Activated CD4-positive, alpha-beta memory T cell treated with anti-CD3 and anti-CD28 coated beads for 36 hours (primary cell): ENCODE data around the gene CCDC146. TPM values are rescaled to one million over a fixed set of nuclear protein-coding genes. Genes with fewer than 3 reads are reported as not detected.

Experiments used
- CTCF ChIA-PET: fragments of 350-600 bp; sonication (Branson Sonifier 250); formaldehyde crosslinking; loops from one replicate; lab custom pipeline; 2021; ENCODE audit warnings: antibody characterized with exemption, inconsistent platforms; lab: Charles Lee
- POLR2A ChIA-PET: fragments of 350-600 bp; sonication (Branson Sonifier 250); formaldehyde crosslinking; loops from one replicate; lab custom pipeline; 2021; ENCODE audit warnings: antibody characterized with exemption; lab: Charles Lee
- DNase-seq: peaks from one replicate; pipeline ENCODE4 v3.0.0-alpha.2; 2020
- H3K27ac Mint-ChIP-seq: one replicate; pipeline ENCODE4 v1.8.0; 2021; ENCODE audit warnings: mixed read lengths
- H3K27me3 Mint-ChIP-seq: one replicate; pipeline ENCODE4 v1.8.0; 2021; ENCODE audit warnings: mixed read lengths
- H3K36me3 Mint-ChIP-seq: one replicate; pipeline ENCODE4 v1.8.0; 2021; ENCODE audit warnings: mixed read lengths
- H3K4me1 Mint-ChIP-seq: one replicate; pipeline ENCODE4 v1.8.0; 2021; ENCODE audit warnings: low read depth, mixed read lengths
- H3K4me3 Mint-ChIP-seq: one replicate; pipeline ENCODE4 v1.8.0; 2021; ENCODE audit warnings: mild to moderate bottlenecking, mixed read lengths
- H3K9me3 Mint-ChIP-seq: one replicate; pipeline ENCODE4 v1.8.0; 2021; ENCODE audit warnings: mixed read lengths
- intact Hi-C: fragments of 100-400 bp; cut with micrococcal nuclease; formaldehyde crosslinking; loops from one replicate; pipeline ENCODE4 v1.15.1; 2023
- total RNA-seq, 2 experiments: library from RNA; stranded (reverse); gene quantifications; one replicate each; pipeline ENCODE4 v1.2.3, GENCODE V29; 2021

The CCDC146 gene
- total RNA-seq, 2 experiments from 2014 or later, result 1.0 to 1.8 TPM

DNA sequence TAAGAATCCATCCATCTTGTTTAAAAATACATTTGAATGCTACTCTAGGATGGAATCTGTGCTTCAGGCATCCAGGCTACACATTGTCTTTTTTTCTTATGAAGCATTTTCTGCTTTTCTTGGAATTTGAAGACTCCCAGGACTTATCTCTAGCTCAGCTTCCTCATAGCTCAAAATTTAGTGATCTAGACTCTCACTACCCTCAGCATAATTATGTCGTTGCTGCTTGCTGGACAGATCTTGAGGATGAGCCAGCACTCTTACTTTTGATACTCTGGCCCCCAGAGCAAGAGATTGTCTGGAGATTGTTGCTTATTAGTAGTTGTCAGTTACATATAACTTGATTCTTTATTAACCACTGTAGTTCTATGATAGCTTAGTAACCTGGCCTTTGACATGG is 160.5 kb downstream of the CCDC146 start:
- H3K36me3 Mint-ChIP-seq, result peaks cover 12% of the 10 kb centered on the region
- no peaks in the 10 kb centered on the region for H3K27me3 Mint-ChIP-seq
- POLR2A ChIA-PET, result no interaction called here
- intact Hi-C loops, result no loop called here
- no peak for DNase-seq
- H3K4me1 Mint-ChIP-seq, result no peaks in the 10 kb centered on the region
- H3K27ac Mint-ChIP-seq, result no peak overlapping the region
- no peak overlapping the region for H3K4me3 Mint-ChIP-seq
- H3K9me3 Mint-ChIP-seq, result no peaks in the 10 kb centered on the region
- CTCF ChIA-PET, result no interaction called here

DNA sequence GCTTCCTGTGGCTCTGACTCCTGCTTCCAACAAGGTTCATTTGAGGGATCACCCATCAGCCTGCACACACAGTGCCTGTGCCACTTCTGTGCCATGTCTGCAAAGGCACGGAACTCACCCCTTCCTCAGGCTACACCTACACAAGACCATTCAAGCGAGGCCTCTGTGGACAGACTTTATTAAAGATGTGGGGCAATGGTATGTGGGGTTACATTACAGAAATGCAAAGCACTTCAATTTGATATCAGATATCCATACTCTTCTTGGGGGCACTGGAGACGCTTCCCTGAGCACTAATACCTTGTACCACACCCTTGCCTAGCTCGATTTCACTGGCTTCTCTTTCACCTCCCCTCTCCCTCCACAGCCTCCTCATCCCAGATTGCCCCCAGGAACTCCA is 161.6 kb downstream of the CCDC146 start:
- ChIA-PET CTCF (no interaction called here), POLR2A (no interaction called here)
- H3K27ac Mint-ChIP-seq, result no peak overlapping the region
- H3K4me3 Mint-ChIP-seq, result no peak overlapping the region
- H3K9me3 Mint-ChIP-seq, result no peaks in the 10 kb centered on the region
- intact Hi-C loops, result no loop called here
- no peak for DNase-seq
- H3K36me3 Mint-ChIP-seq, result peaks cover 16% of the 10 kb centered on the region
- H3K4me1 Mint-ChIP-seq, result no peaks in the 10 kb centered on the region
- no peaks in the 10 kb centered on the region for H3K27me3 Mint-ChIP-seq

DNA sequence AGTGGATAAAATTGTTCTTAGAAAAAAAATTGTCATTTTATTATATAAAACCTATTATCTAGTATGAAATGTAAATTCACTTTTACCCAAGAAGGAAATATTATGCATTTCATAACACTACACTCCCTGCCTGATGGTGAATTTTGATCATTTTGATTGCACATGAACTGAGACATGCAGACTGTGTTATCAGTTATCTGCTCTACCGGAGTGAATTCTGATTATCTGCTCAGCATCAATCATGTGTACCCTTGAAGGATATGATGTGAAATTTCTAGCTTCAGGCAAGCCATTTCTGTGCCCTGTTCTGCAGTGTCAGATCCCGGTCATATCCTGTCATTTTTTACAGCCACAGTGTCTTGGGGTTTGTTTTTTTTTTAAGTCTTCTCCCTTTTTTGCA is 162.2 kb downstream of the CCDC146 start:
- no peak for DNase-seq
- Mint-ChIP-seq H3K36me3 (peaks cover 16% of the 10 kb centered on the region), H3K4me1 (no peaks in the 10 kb centered on the region), H3K4me3 (no peak overlapping the region), H3K27me3 (no peaks in the 10 kb centered on the region), H3K27ac (no peak overlapping the region), H3K9me3 (no peaks in the 10 kb centered on the region)
- ChIA-PET CTCF (interaction anchor here (1.2 kb wide), 1 partner anchor 14 kb away, joined by 3 read pairs; no protein-coding TSS in a partner anchor), POLR2A (no interaction called here)
- intact Hi-C loops, result no loop called here

DNA sequence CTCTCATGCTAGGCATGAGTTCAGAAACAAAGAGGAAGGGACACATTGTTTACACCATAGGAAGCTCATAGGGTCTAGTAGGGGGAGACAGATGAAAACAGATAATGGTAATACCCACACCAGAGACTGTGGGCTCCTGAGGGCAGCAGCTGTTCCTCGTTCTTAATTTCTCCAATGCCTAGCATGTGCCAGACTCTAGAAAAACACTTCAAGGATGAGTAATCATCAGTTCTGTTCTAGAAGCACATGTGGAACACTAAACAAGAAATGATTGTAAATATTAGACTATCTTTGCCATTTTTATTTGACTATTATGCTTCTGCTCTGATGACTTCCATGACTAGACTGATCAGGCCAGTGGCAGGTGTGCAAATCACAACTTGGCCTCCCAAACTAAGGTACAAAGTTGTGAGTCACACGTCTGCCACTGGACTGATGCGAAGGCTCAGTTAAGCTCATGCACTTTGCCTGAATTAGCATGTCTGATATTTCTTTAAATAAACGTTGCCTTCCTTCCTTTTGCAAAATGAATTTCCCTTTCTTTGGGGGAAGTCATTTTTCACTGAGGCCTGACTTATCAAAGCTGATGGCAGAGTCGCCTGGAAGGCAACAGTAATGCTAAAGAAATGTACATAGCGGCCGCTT is 166.4 kb downstream of the CCDC146 start:
- H3K4me3 Mint-ChIP-seq, result no peak overlapping the region
- no peaks in the 10 kb centered on the region for H3K9me3 Mint-ChIP-seq
- no peaks in the 10 kb centered on the region for H3K4me1 Mint-ChIP-seq
- H3K27ac Mint-ChIP-seq, result no peak overlapping the region
- H3K27me3 Mint-ChIP-seq, result no peaks in the 10 kb centered on the region
- POLR2A ChIA-PET, result interaction anchor here (0.5 kb wide), 1 partner anchor 58 kb away, joined by 4 read pairs; no protein-coding TSS in a partner anchor
- DNase-seq, result no peak
- intact Hi-C loops, result no loop called here
- peaks cover 16% of the 10 kb centered on the region for H3K36me3 Mint-ChIP-seq
- CTCF ChIA-PET, result no interaction called here

DNA sequence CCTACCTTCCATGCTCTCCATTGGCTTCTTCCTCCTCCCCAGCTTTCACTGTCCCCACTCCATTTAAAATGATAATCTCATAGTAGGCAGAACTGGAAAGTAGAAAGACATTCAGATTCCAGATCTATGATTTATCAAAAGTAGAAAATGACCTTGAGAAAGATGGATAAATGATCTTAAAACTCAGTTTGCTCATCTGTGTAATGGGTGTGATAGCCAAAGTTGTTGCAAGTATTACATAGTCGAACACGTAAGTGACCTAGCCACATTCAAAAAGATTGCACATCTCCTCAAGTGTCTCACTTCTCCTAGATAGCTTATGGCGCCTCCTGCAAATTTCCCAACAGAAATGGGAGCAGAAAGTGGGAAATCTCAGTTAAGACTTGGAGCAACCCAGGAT is 167.0 kb downstream of the CCDC146 start:
- peaks cover 16% of the 10 kb centered on the region for H3K36me3 Mint-ChIP-seq
- POLR2A ChIA-PET, result interaction anchor here (0.5 kb wide), 1 partner anchor 57 kb away, joined by 4 read pairs; no protein-coding TSS in a partner anchor
- H3K4me1 Mint-ChIP-seq, result no peaks in the 10 kb centered on the region
- H3K4me3 Mint-ChIP-seq, result no peak overlapping the region
- H3K9me3 Mint-ChIP-seq, result no peaks in the 10 kb centered on the region
- intact Hi-C loops, result no loop called here
- no peak for DNase-seq
- no peak overlapping the region for H3K27ac Mint-ChIP-seq
- CTCF ChIA-PET, result no interaction called here
- no peaks in the 10 kb centered on the region for H3K27me3 Mint-ChIP-seq

DNA sequence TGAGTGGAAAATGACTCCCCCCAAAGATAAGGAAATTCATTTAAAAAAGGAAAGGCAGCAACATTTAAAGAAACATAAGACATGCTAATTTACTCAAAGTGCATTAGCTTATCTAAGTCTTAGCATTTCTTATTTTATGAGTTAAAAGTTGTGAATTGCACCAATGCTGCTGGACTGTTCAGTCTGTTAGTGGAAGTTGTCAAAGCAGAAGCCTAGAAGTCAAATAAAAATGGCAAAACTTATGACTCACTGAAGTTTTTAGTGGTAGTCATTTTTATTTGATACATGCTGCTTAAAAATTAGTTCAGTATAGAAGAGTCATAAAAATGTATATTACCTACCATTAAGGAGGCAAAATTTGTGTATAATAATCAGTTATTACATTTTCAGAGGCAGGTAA is 168.0 kb downstream of the CCDC146 start:
- H3K4me1 Mint-ChIP-seq, result no peaks in the 10 kb centered on the region
- DNase-seq, result no peak
- H3K27ac Mint-ChIP-seq, result no peak overlapping the region
- H3K36me3 Mint-ChIP-seq, result peaks cover 16% of the 10 kb centered on the region
- CTCF ChIA-PET, result no interaction called here
- H3K9me3 Mint-ChIP-seq, result peaks cover under 1% of the 10 kb centered on the region
- POLR2A ChIA-PET, result no interaction called here
- no peaks in the 10 kb centered on the region for H3K27me3 Mint-ChIP-seq
- no peak overlapping the region for H3K4me3 Mint-ChIP-seq
- intact Hi-C loops, result no loop called here

DNA sequence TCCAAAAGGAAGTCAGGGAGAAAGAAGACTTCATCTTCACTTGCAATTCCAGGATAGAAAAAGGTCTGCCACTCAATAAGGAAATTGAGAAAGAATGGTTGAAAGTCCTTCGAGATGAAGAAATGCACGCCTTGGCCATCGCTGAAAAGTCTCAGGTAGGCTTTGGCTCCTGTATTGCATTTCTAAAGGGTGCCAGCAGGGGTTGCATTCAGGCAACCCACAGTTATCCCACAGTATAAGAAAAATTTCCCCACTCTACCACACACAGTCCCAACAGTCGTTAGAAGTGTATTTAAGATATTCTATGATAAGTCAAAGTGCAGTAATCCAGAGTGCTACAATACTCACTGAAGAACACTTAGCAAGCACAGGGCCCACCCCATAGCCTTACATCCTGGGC is 170.6 kb downstream of the CCDC146 start:
- Mint-ChIP-seq H3K36me3 (peaks cover 18% of the 10 kb centered on the region), H3K4me3 (no peak overlapping the region), H3K27ac (no peak overlapping the region), H3K27me3 (no peaks in the 10 kb centered on the region), H3K4me1 (no peaks in the 10 kb centered on the region), H3K9me3 (peaks cover 16% of the 10 kb centered on the region)
- DNase-seq, result no peak
- ChIA-PET POLR2A (no interaction called here), CTCF (no interaction called here)
- intact Hi-C loops, result no loop called here

DNA sequence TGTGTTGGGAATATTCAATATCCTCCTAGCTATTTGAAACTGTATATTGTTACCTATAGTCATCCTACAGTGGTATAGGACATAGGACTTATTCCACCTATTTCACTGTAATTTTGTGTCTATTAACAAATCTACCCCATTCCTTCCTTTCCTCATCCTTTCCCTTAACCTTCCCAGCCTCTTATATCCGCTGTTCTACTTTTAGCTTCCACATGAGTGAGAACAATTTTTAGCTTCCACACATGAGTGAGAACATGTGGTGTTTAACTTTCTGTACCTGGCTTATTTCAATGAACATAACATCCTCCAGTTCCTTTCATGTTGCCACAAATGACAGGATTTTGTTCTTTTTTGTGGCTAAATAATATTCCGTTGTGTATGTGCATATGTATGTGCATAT is 173.1 kb downstream of the CCDC146 start:
- Mint-ChIP-seq H3K27me3 (no peaks in the 10 kb centered on the region), H3K4me1 (no peaks in the 10 kb centered on the region), H3K27ac (no peak overlapping the region), H3K9me3 (peaks cover 20% of the 10 kb centered on the region), H3K4me3 (no peak overlapping the region), H3K36me3 (peaks cover 16% of the 10 kb centered on the region)
- intact Hi-C loops, result no loop called here
- no peak for DNase-seq
- CTCF ChIA-PET, result no interaction called here
- POLR2A ChIA-PET, result no interaction called here

DNA sequence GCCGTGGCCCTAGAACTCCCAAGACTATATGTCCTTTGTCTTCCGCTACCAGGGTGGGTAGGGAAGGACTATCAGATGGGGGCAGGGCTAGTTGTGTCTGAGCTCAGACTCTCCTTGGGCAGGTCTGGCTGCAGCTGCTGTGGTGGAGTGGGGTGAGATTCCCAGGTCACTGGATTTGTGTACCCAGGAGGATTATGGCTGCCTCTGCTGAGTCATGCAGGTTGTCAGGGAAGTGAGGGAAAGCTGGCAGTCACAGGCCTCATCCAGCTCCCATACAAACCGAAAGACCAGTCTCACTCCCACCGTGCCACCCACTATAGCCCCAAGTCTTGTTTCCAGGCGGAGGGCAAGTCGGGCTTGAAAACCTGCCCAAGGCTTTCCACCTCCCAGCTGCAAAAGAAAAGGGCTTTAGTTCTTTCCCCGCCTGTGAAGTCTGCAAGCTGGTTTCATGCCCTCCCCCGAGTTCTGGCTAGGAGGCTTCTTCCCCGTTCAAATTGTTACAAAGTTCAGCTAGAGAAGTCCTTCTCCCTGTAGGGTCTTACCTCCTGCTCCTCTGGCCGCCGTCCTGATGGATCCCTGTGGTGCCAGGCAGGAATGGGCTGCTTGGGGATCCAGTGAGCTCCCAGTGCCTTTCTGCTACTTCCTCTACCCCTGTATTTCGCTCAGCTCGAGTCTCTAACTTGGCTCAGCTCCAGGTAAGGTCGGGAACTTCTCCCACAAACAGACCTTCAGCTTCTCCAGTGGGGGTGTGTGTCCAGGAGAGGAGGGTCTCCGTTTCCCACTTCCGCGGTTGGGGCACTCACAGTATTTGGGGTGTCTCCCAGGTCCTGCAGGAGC is 184.0 kb downstream of the CCDC146 start:
- Mint-ChIP-seq H3K4me3 (no peak overlapping the region), H3K27ac (no peak overlapping the region), H3K27me3 (no peaks in the 10 kb centered on the region), H3K4me1 (no peaks in the 10 kb centered on the region), H3K9me3 (peaks cover 30% of the 10 kb centered on the region), H3K36me3 (peaks cover 34% of the 10 kb centered on the region)
- no peak for DNase-seq
- intact Hi-C loops, result no loop called here
- POLR2A ChIA-PET, result no interaction called here
- CTCF ChIA-PET, result no interaction called here

DNA sequence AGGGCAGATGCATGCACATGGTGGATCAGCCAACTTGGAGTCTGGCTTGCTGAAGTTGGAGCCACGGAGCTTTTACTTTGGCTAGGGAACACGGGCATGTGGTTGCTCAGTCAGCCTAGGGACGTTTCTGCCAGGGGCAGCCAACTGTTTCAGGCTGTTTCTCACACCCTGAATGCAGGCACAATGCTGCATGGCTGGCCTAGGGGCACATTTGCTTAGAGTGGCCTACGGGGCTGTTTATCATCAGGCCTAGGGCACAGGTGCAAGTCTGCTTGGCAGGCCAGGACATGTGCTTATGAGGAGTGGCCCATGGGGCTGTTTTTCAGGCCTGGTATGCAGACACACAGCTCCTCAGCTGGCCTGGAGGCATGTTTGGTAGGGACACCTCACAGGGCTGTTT is 186.4 kb downstream of the CCDC146 start:
- ChIA-PET POLR2A (no interaction called here), CTCF (no interaction called here)
- H3K4me3 Mint-ChIP-seq, result no peak overlapping the region
- peaks cover 13% of the 10 kb centered on the region for H3K9me3 Mint-ChIP-seq
- H3K27ac Mint-ChIP-seq, result no peak overlapping the region
- H3K4me1 Mint-ChIP-seq, result no peaks in the 10 kb centered on the region
- H3K36me3 Mint-ChIP-seq, result peaks cover 34% of the 10 kb centered on the region
- no peaks in the 10 kb centered on the region for H3K27me3 Mint-ChIP-seq
- intact Hi-C loops, result no loop called here
- DNase-seq, result no peak

DNA sequence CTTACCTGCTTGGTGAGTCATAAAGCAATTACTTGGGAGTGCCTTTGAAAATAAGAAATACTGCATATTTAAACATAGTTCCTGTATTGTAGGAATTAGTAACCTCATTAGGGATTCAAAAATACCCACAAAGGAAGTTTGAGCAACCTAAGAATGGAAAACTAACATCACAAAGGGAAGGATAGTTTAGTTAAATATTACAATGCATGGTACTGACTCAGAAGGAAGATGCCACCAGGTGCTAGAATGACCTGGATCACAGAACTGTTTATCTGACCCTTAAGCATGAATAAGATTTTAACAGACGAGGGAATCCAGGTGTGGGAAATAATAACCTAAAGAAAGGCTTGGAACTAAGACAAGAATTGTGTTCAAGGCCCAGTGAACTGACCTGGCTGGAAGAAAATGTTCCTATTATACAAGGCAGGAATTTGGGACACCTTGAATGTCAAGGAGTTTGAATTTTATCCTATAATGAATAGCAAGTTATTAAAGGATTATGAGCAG is 187.4 kb downstream of the CCDC146 start:
- POLR2A ChIA-PET, result no interaction called here
- intact Hi-C loops, result no loop called here
- peaks cover 7% of the 10 kb centered on the region for H3K9me3 Mint-ChIP-seq

DNA sequence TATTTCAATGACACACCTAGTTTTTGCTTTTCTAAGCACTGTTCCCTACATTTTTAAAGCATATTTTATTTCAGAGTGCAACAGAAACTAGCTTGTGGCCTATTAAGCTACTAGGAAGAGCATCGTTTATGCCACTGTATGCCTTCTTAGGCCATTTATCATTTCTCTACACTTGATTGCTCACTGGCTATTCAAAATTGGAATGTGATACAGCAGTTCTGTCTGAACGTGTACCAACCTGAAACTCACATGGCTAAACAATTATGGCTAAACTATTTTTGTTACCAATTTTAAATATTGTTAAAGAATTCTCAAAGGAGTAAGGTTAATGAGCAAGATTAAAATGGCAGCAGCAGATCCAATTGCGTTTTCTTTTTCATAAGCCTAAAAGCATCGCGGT is 188.6 kb downstream of the CCDC146 start:
- Mint-ChIP-seq H3K36me3 (peaks cover 23% of the 10 kb centered on the region), H3K27me3 (no peaks in the 10 kb centered on the region), H3K4me3 (no peak overlapping the region), H3K9me3 (no peaks in the 10 kb centered on the region), H3K27ac (no peak overlapping the region), H3K4me1 (no peaks in the 10 kb centered on the region)
- DNase-seq, result no peak
- POLR2A ChIA-PET, result no interaction called here
- intact Hi-C loops, result no loop called here
- CTCF ChIA-PET, result no interaction called here

More for the DNA sequence above, 187.4 kb downstream of the CCDC146 start:
- no peaks in the 10 kb centered on the region for H3K27me3 Mint-ChIP-seq
- peaks cover 27% of the 10 kb centered on the region for H3K36me3 Mint-ChIP-seq
- DNase-seq, result no peak
- no peak overlapping the region for H3K4me3 Mint-ChIP-seq
- no peak overlapping the region for H3K27ac Mint-ChIP-seq
- CTCF ChIA-PET, result no interaction called here
- H3K4me1 Mint-ChIP-seq, result no peaks in the 10 kb centered on the region
